GM15510 (cell line): ENCODE results near the gene PDIA5.

Source experiments
- POLR2A ChIP-seq: IDR thresholded peaks from 3 replicates; pipeline ENCODE4 v1.6.1; 2011; ENCODE audit warnings: borderline replicate concordance; ENCODE audit not compliant: insufficient read length; ENCODE audit errors: extremely low read depth

PDIA5 gene

GRCh38 chr3:123090728-123091531 lies 24.1 kb downstream of the PDIA5 start:
- no peak for TF ChIP-seq POLR2A

GRCh38 chr3:123092243-123092642 lies 25.4 kb downstream of the PDIA5 start:
- TF ChIP-seq POLR2A = no peak

- TF ChIP-seq POLR2A = no peak
Observed at GRCh38 chr3:123093696-123094095, 26.9 kb downstream of the PDIA5 start.

GRCh38 chr3:123094516-123095313 lies 27.9 kb downstream of the PDIA5 start:
- TF ChIP-seq POLR2A = no peak

- TF ChIP-seq POLR2A = no peak
Observed at GRCh38 chr3:123096126-123096525, 29.3 kb downstream of the PDIA5 start.

GRCh38 chr3:123096731-123097130 lies 29.9 kb downstream of the PDIA5 start:
- TF ChIP-seq POLR2A = no peak

- no peak for TF ChIP-seq POLR2A
Observed at GRCh38 chr3:123098426-123099330, 31.9 kb downstream of the PDIA5 start.

GRCh38 chr3:123099331-123100192 lies 32.7 kb downstream of the PDIA5 start:
- TF ChIP-seq POLR2A = no peak

GRCh38 chr3:123100193-123100776 lies 33.5 kb downstream of the PDIA5 start:
- no peak for TF ChIP-seq POLR2A

GRCh38 chr3:123102249-123102648 lies 35.4 kb downstream of the PDIA5 start:
- TF ChIP-seq POLR2A = no peak

GRCh38 chr3:123102826-123103225 lies 36.0 kb downstream of the PDIA5 start:
- TF ChIP-seq POLR2A = no peak

GRCh38 chr3:123104550-123104949 lies 37.7 kb downstream of the PDIA5 start:
- no peak for TF ChIP-seq POLR2A
